WI38 (cell line): Measurements from ENCODE around the gene HOXA10.
A peak's percentile ranks its signal among the peaks of the same experiment; 100 is the strongest.

Experiments
- H3K4me3 ChIP-seq: 2 replicates; pipeline ENCODE4 v1.5.1; 2011; ENCODE audit warnings: low read depth, mild to moderate bottlenecking, control low read depth, low read length
- TF ChIP-seq, protein P1 (sequence below): IDR thresholded peaks from 2 replicates; pipeline ENCODE4 v1.5.1; 2012; ENCODE audit warnings: low read depth, mild to moderate bottlenecking, control low read depth, low read length

The HOXA10 gene

DNA sequence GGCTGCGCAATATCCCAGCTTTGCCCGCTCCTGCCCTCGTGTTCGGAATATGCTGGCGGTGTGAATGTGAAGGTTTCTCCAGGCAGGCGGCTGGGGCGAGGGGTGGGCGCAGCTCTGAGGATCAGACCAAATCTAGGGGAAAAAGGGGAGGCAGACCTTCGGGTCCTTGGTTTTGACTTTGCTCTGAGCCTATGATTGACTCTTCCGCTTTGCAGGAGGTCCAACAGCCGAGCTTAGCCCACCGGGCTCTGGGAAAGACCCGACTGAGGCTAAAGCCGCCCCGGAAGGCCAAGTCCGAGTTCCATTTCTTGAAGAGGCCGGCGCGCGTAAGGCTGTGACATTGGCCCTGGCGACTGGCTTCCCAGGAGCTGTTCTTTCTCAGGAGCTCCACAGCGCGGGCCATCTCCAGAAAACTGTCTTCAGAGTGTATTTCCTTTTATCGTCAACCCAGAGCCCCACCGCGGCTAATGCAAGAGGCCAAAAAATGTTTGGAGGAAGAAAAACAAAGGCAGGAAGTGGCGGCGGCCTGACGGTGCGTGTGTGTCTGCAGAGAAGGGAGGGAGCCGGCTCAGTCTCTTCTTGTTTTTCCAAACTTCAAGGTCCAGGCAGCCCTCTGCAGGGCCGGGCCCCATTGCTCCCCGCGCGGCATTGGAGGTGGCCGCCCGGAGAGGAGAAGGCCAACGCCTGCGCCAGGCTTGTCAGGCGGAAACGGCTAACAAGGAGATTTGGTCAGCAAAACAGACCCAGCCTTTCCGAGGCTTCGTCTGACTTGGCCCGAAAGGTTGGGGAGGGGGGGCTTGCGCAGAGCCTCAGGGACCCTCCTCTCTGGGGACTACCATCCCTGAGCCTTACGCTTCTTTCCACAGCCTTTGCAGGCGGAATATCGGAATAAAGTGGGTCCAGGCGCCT lies 14.5 kb upstream of the HOXA10 start:
- TF ChIP-seq, protein P1, sequence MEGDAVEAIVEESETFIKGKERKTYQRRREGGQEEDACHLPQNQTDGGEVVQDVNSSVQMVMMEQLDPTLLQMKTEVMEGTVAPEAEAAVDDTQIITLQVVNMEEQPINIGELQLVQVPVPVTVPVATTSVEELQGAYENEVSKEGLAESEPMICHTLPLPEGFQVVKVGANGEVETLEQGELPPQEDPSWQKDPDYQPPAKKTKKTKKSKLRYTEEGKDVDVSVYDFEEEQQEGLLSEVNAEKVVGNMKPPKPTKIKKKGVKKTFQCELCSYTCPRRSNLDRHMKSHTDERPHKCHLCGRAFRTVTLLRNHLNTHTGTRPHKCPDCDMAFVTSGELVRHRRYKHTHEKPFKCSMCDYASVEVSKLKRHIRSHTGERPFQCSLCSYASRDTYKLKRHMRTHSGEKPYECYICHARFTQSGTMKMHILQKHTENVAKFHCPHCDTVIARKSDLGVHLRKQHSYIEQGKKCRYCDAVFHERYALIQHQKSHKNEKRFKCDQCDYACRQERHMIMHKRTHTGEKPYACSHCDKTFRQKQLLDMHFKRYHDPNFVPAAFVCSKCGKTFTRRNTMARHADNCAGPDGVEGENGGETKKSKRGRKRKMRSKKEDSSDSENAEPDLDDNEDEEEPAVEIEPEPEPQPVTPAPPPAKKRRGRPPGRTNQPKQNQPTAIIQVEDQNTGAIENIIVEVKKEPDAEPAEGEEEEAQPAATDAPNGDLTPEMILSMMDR: no peak
- H3K4me3 ChIP-seq: no peak overlapping the region

DNA sequence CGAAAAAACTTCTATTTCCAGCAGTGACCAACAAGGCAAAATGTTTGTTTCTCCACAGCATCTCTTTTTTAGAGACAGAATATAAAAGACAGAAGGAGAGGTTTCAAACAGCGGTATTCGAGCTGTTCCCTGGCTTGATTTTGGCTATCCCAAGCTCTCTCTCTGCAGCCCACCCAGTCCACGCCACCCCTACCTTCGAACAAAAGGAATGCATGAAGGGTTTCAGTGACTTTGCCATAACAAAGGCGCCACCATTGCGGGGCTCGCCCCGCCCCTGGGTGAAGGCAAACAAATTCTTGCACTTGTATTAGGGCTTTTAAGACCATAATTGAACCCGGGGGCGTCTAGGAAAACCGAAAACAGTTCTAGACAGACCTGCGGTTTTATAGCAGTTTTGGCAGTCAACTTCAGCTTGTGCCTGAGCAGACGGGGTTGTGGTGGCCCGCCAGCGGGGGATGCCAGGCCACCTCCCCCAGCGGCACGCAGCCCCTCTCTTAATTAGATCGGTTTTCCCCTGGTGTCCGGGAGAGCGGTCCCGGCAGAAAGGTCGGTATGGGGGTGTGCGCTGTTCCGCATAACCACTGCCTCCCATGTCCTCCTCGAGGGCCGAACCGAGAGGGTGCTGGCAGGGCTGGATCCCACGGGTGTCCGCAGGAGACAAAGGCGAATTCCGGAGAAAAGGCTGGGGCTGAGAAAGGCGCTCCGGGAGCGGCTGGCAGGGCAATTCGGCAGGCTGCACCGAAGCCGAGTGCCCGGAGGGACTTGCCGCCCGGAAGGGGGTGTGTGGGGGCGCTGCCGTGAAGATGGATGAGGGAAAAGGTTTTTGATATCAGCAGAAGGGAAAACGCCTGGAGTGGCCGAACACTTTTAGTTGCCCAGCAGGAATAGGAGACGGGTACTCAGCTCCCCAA lies 13.6 kb upstream of the HOXA10 start:
- no peak overlapping the region for H3K4me3 ChIP-seq
- TF ChIP-seq, protein P1: no peak

DNA sequence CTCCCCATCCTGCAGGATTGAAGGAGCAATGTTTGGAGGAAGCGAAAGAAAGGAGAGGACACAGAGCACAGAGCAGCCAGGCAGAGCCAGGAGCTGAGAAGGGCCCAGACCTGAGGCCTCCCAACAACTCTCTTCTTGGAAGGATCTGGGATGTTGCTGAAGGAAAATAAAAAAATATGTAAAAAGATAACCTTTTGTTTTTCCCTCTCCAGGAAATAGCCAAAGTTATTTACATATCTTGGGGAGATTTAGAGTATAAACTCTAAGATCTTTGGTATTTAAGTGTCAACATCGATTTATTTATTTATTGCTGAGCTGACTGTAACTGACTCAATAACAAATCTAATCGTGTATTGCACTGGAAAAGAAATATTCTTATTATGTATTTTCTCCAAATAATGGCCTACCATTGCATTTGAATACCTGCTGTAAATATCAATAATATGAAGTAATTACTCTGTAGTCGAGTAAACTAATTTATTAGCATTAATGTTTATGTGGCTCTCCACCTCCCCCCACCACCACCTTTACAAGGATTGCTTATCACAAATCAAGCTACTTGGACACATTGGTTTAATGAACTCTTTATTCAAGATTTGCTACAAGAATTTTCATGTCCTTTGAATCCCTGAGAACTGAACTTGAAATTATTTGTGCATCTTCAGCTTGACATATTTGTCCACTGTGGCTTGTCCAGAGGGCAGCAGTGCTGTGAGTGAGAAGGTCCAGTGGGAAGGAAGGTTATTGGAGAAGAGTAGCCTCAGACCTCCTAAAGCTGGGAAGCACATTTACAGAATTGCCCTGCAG lies 12.8 kb upstream of the HOXA10 start:
- no peak overlapping the region for H3K4me3 ChIP-seq
- TF ChIP-seq, protein P1: no peak

DNA sequence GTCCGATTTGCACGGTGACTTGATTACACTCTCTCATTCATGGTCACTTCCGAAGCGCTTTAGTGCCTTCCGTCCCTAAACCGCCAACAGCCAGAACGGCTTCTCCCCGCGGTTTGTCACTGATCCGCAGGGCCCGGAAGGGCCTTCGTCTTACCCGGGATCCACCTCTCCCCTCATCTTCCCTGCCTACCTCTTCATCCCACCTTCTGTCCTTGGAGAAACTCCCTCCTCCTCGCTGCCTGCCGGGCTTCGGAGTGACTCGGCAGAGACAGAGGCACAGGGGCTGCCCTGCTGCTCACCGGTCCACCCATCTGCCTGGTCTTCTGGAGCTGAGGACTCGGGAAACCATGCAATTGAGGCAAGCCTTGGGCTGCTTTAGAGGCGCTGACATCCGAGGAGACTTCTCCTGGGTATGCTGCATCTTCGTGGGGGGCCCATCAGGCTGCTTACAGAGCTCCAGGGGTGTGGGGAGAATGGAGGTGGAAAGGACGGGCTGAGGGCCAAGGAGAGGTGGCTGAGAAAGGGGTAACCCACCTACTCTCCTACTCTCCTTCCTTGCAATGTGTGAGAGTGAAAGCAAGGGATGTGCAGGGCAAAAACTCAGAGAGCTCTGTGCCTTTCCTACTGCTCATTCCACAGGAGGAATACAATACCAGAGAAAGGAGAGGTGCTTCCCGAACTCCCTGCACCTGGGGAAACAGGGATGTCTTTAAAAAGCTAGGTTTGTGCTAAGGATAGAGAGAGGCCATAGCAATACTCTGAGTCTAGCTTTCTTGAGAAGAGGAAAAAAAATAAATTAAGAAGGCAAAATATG lies 11.9 kb upstream of the HOXA10 start:
- TF ChIP-seq, protein P1: no peak

DNA sequence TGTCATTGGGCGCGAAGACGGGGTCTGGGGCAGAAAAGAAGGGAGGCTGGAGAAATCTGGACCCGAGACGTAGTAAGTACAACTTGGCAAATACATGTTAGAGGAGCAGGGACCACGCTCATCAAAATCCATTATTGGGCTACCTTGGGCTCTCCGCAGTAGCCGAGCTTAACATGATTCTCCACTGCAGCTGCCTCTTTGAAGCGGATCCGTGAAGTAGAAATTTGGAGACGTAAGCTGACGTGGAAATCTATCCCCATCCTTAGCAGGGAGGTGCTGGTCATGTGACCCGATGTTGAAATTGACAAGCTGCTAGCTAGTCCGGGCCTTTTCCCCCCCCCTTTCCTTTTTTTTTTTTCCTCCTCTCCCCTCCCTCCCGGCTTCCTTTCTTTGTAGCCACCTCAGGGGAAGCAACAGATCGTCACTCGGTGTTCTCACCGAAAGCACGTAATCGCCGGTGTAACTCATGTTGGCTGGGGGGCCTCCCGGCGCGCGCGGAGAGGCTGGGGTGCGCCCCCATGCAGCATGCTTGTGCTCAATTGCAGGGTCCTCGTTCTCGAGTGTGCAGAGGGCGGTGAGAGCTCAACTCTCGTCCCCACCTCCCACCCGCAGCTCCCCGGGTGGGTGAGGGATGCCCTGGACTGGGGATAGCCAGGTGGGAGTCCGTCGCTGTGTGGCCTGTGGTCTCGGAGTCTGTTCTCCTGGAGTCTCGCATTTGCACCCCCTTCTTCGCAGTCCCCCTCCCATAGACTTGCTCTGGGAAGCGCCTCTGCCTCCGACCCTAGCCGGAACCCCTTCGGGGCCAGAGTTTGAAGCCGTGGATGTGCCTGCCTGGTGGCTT lies 11.1 kb upstream of the HOXA10 start, which contains the start of gene HOXA11:
HOXA11 (minus strand) TSS at position 220 of the 841 bp plus-strand sequence; CDS start at position 132, 88 bp downstream.
- TF ChIP-seq, protein P1: no peak
- peak within 1 kb of the TSS; percentile 50 for H3K4me3 ChIP-seq

More for the DNA sequence above, 11.9 kb upstream of the HOXA10 start:
- H3K4me3 ChIP-seq: no peak overlapping the region
